Suprapubic skin (tissue), 3 donors: ENCODE results near the gene WWC1.

Experiments used
- POLR2A ChIP-seq, 2 donors: fragments of 450-650 bp; IDR thresholded peaks; one replicate each; pipeline ENCODE4 v1.6.1; 2017; ENCODE audit warnings: antibody characterized with exemption in 2 of 2, mild to moderate bottlenecking in 2 of 2, moderate library complexity in 2 of 2
- TF ChIP-seq, protein P1 (sequence below), 2 donors: fragments of 200-600 bp in 1 of 2; fragments of 450-650 bp in 1 of 2; sonication (generic) in 1 of 2; IDR thresholded peaks; one replicate each; pipeline ENCODE4 v1.5.1; 2016 to 2019; ENCODE audit warnings: antibody characterized with exemption in 2 of 2, mild to moderate bottlenecking in 1 of 2, moderate library complexity in 1 of 2

DNA sequence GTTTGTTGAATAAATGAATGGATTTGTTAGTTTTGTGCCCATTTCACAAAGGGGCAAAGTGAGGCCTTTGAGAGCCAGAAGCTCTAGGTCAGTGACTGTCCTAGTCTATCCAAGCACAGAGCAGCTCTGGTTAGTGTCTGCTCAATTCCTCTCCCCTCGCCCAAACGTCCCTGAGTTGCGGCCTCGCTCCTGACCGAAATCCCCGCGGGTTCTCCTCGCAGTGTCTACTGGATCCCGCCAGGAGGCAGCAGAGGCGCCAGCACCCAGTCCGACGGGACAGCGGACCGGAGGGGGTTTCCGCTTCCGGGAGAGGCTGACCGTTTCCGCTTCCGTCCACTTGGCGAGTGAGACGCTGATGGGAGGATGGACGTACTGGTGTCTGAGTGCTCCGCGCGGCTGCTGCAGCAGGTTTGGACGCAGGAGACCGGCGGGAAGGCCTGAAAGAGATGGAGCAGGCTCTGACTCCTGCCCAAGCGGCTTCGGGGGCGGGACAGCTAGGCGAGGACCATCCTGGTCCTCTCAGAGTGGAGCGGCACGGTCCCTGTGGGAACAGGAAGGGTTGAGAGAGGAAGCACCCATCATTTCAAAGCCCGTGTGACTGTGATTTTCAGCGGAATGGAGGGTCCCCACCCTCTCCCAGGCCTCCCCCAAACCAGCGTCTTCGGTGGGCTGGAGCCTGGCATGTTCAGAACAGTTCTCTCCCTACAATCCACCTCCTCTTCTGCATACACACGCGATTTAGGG lies 194.9 kb downstream of the WWC1 start, which contains the start of gene RARS1:
- TF ChIP-seq, protein P1, sequence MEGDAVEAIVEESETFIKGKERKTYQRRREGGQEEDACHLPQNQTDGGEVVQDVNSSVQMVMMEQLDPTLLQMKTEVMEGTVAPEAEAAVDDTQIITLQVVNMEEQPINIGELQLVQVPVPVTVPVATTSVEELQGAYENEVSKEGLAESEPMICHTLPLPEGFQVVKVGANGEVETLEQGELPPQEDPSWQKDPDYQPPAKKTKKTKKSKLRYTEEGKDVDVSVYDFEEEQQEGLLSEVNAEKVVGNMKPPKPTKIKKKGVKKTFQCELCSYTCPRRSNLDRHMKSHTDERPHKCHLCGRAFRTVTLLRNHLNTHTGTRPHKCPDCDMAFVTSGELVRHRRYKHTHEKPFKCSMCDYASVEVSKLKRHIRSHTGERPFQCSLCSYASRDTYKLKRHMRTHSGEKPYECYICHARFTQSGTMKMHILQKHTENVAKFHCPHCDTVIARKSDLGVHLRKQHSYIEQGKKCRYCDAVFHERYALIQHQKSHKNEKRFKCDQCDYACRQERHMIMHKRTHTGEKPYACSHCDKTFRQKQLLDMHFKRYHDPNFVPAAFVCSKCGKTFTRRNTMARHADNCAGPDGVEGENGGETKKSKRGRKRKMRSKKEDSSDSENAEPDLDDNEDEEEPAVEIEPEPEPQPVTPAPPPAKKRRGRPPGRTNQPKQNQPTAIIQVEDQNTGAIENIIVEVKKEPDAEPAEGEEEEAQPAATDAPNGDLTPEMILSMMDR (IDR thresholded peaks at IDR 0.05), result peak; percentile 91 to 98
- TF ChIP-seq POLR2A (IDR thresholded peaks at IDR 0.05), result peak; percentile 56 to 84
